Measurements from ENCODE around the gene PLXNA1. TPM values are rescaled to one million over a fixed set of nuclear protein-coding genes. Genes with fewer than 3 reads are reported as not detected.

PLXNA1 gene
- total and polyA plus RNA-seq, 8 donors: 6.4 to 20.0 (median 8.5) TPM

- intact Hi-C loops (cut with DNase I): no loop called here
- no peak for FAIRE-seq
Observed at GRCh38 chr3:126959921-126960603, 22.9 kb upstream of the PLXNA1 start.

GRCh38 chr3:126960604-126960995 is 22.3 kb upstream of the PLXNA1 start:
- FAIRE-seq (no peak), DNase-seq (peak in 1 of 6 donors; percentile 54), ATAC-seq (peak in 3 of 4 donors; percentile 6 to 8 (median 7))
- WGBS, 2 donors: 85 to 86% methylated on average over 17 of the region's 17 CpGs
- no peaks in the 10 kb centered on the region for H3K27me3 ChIP-seq
- intact Hi-C loops (cut with DNase I): no loop called here
- H3K27ac ChIP-seq: no peak overlapping the region
- H3K36me3 ChIP-seq: no peaks in the 10 kb centered on the region
- TF ChIP-seq CTCF (IDR thresholded peaks at IDR 0.05): no peak
- H3K4me3 ChIP-seq: no peak overlapping the region
- H3K4me1 ChIP-seq: peaks cover 0 to 11% (median 11%) of the 10 kb centered on the region in 3 donors
- H3K9me3 ChIP-seq: no peaks in the 10 kb centered on the region

More at GRCh38 chr3:126959921-126960603, 22.9 kb upstream of the PLXNA1 start:
- DNase-seq (peak in 1 of 6 donors; percentile 48), ATAC-seq (no peak)
- H3K27ac ChIP-seq: no peak overlapping the region
- peaks cover 0 to 11% (median 11%) of the 10 kb centered on the region in 3 donors for H3K4me1 ChIP-seq
- no peaks in the 10 kb centered on the region for H3K27me3 ChIP-seq
- no peak overlapping the region for H3K4me3 ChIP-seq
- H3K36me3 ChIP-seq: no peaks in the 10 kb centered on the region
- 85 to 87% methylated on average over 16 to 17 of the region's 17 CpGs for WGBS, 2 donors
- no peak for TF ChIP-seq CTCF (IDR thresholded peaks at IDR 0.05)
- H3K9me3 ChIP-seq: no peaks in the 10 kb centered on the region

- Histone ChIP-seq H3K36me3 (no peaks in the 10 kb centered on the region), H3K4me1 (peaks cover 0 to 11% (median 11%) of the 10 kb centered on the region in 3 donors), H3K4me3 (no peak overlapping the region), H3K27me3 (no peaks in the 10 kb centered on the region), H3K9me3 (no peaks in the 10 kb centered on the region), H3K27ac (no peak overlapping the region)
- intact Hi-C loops (cut with DNase I): no loop called here
- WGBS, 2 donors: 52 to 54% methylated on average over 8 of the region's 8 CpGs
- no peak for FAIRE-seq
- ATAC-seq: peak; percentile 71 to 91 (median 86)
- peak in 4 of 6 donors; percentile 47 to 67 (median 54) for DNase-seq
- no peak for TF ChIP-seq CTCF (IDR thresholded peaks at IDR 0.05)
Observed at GRCh38 chr3:126961191-126961790, 21.6 kb upstream of the PLXNA1 start.

GRCh38 chr3:126961791-126962461 is 21.0 kb upstream of the PLXNA1 start:
- WGBS, 2 donors: 86 to 87% methylated on average over 11 of the region's 11 CpGs

More at GRCh38 chr3:126961791-126962461, 21.0 kb upstream of the PLXNA1 start:
- Histone ChIP-seq H3K27me3 (no peaks in the 10 kb centered on the region), H3K27ac (no peak overlapping the region), H3K4me3 (no peak overlapping the region), H3K9me3 (no peaks in the 10 kb centered on the region), H3K36me3 (no peaks in the 10 kb centered on the region), H3K4me1 (peaks cover 0 to 11% (median 11%) of the 10 kb centered on the region in 3 donors)
- FAIRE-seq: no peak
- ATAC-seq: peak in 2 of 4 donors; percentile 9 to 15
- DNase-seq: peak in 2 of 6 donors; percentile 38 to 44
- intact Hi-C loops (cut with DNase I): no loop called here
- no peak for TF ChIP-seq CTCF (IDR thresholded peaks at IDR 0.05)
